ENCODE results near the gene SLC37A4.

- TF ChIP-seq CTCF (IDR thresholded peaks at IDR 0.05; ENCODE audit: low read depth, low read length, poor library complexity, severe bottlenecking) (no peak), EZH2phosphoT487 (IDR thresholded peaks at IDR 0.05; ENCODE audit: borderline replicate concordance, low read length) (no peak)
These were observed 1.2 kb downstream of the SLC37A4 start for GRCh38 chr11:119029340-119030028.

Data from DOHH2 (cell line).